ENCODE data around the gene ERCC6L.
"Not testable (repeated sequence)": the region's sequence is repeated elsewhere in the genome, so short reads cannot be mapped to it uniquely, and the experiment has no call there.

The ERCC6L gene

DNA sequence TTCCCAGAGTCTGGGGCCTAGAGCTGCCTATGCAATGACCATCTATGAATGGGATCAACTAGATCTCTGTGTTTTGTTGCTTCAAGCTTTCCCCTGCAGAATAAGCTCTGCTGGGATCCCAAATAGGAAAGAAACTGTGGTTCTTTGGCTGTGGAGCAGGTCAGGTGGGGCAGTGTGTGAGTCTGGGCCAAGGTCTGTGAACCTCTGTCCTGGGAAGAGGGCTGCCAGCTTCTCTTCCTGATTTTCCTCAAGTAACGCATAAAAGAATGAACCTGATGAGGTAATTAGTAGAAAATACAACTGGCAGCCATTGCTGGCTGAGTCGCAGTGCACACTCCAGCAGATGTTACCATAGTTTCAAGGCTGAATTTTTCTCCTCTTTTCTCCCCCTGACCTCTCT is 61.8 kb downstream of the ERCC6L start:
- in situ Hi-C loops (cut with MboI; ENCODE audit: low sequenced_read_pairs) = no loop called here

DNA sequence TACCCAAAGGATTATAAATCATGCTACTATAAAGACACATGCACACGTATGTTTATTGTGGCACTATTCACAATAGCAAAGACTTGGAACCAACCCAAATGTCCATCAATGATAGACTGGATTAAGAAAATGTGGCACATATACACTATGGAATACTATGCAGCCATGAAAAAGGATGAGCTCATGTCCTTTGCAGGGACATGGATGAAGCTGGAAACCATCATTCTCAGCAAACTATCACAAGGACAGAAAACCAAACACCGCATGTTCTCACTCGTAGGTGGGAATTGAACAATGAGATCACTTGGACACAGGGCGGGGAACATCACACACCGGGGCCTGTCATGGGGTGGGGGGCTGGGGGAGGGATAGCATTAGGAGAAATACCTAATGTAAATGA is 62.5 kb downstream of the ERCC6L start:
- in situ Hi-C loops (cut with MboI; ENCODE audit: low sequenced_read_pairs) = not testable (repeated sequence)

DNA sequence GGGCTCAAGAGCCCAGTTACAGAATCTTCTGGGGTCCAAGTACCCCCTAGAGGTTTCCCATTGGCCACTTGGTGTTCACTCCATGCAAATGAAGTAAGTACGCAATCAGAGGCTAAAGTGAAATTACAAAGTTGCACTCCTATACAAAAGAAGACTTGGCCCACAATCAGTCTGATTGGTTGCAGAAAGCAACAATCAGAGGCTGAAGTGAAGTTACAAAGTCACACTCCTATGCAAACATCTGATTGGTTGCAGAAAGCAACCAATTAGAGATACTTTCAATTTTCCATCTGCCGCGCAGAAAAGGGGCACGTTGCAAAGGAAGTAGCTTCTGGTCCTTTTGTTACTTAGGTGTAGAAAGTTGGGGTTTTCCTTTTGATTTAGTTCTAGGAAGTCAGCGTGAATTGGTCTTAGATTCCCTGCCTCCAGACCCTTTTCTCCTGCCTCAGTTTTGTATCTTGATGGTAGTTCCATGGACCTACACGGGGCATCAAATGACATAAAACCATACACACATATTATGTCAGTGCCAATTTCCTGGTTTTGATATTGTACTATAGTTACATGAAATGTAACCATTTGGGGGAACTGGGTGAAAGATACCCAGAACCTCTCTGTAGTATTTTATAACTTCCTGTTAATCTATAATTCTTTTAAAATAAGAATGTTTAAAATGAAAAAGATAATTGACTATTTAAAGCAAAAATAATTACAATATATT is 69.7 kb downstream of the ERCC6L start:
- in situ Hi-C loops (cut with MboI; ENCODE audit: low sequenced_read_pairs) = no loop called here

DNA sequence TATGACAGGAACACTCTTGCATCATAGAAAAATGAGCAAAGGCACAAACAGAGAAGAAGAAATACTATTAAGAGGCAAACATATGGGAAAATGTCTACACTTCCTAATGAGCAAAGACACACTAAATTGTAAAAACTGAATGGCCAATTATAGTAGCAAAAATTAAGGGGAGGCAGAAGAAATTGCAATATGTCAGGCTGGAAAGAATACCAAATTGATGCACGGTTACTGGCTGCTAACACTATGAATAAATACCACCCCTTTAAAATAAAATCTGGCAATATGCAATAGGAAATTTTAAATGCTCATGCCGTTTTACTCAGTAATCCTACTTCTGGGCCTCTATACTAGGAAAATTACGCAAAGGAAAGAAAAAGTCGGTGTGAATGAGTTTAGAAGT is 73.3 kb downstream of the ERCC6L start:
- in situ Hi-C loops (cut with MboI; ENCODE audit: low sequenced_read_pairs) = no loop called here

DNA sequence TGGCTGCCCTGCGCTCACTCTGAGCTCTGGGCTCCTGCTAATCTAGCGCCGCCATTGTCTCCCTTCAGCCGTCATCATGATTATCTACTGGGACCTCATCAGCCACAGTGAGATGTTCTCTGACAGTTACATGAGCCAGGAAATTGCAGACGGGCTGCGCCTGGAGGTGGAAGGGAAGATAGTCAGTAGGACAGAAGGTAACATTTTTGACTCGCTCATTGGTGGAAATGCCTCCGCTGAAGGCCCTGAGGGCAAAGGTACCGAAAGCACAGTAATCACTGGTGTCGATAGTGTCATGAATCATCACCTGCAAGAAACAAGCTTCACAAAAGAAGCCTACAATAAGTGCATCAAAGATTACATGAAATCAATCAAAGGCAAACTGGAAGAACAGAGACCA is 79.1 kb downstream of the ERCC6L start:
- in situ Hi-C loops (cut with MboI; ENCODE audit: low sequenced_read_pairs) = no loop called here

DNA sequence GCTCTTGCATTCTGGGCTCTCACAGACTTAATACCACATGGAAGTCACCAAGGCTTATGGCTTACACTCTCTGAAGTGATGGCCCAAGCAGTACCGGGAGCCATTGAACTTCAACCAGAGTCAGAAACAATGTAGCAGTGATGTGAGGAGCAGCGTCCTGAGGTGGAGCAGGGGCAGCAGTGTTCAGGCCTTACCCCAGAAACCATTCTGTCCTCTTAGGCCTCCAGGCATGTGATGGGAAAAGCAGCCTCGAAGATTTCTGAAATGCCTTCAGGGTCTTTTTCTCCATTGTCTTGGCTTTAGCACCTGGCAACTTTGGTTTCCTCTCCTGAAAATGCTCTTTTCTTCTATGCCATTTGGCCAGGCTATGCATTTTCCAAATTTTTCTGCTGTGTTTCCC is 80.1 kb downstream of the ERCC6L start:
- in situ Hi-C loops (cut with MboI; ENCODE audit: low sequenced_read_pairs) = no loop called here
